Liver (tissue), 3 donors: ENCODE data around the gene EXOC6B.

Source experiments
- ATF3 ChIP-seq: IDR thresholded peaks from 2 replicates; pipeline ENCODE4 v1.6.1; 2016; ENCODE audit warnings: antibody characterized with exemption
- CTCF ChIP-seq: fragments of 150-350 bp; IDR thresholded peaks from 2 replicates; pipeline ENCODE4 v1.5.1; 2017; ENCODE audit warnings: improper control_type of control experiment, low read depth, low read length; ENCODE audit not compliant: missing input control
- FOXA1 ChIP-seq: IDR thresholded peaks from 2 replicates; pipeline ENCODE4 v1.6.1; 2016; ENCODE audit warnings: antibody characterized with exemption
- HNF4G ChIP-seq: IDR thresholded peaks from 2 replicates; pipeline ENCODE4 v1.6.1; 2016; ENCODE audit warnings: antibody characterized with exemption
- MAX ChIP-seq: IDR thresholded peaks from 2 replicates; pipeline ENCODE4 v1.6.1; 2016; ENCODE audit warnings: antibody characterized with exemption
- RAD21 ChIP-seq, 2 donors: IDR thresholded peaks; 2 replicates each; pipeline ENCODE4 v1.6.1; 2016; ENCODE audit warnings: antibody characterized with exemption in 2 of 2, mild to moderate bottlenecking in 2 of 2
- TAF1 ChIP-seq: conservative IDR thresholded peaks from 2 replicates; pipeline ENCODE4 v1.6.1; 2016; ENCODE audit warnings: antibody characterized with exemption, mild to moderate bottlenecking
- donor health status: healthy.
- donor health status: healthy.

- TF ChIP-seq CTCF (no peak), TAF1 (no peak), FOXA1 (no peak), MAX (no peak), HNF4G (no peak), ATF3 (no peak), RAD21 (IDR thresholded peaks at IDR 0.05) (no peak)
Observed at GRCh38 chr2:72673279-72673678, 152.6 kb downstream of the EXOC6B start.
